Mesendoderm (in vitro differentiated cells): ENCODE measurements around the gene TDRD12.
A peak's percentile ranks its signal among the peaks of the same experiment; 100 is the strongest.
"Not testable (repeated sequence)": the region's sequence is repeated elsewhere in the genome, so short reads cannot be mapped to it uniquely, and the experiment has no call there.

Experiments
- DNase-seq: peaks from one replicate; pipeline ENCODE4 v3.0.0; 2013
- H2AK5ac ChIP-seq: 2 replicates; pipeline ENCODE4 v1.6.1; 2013; ENCODE audit warnings: low read length, inconsistent platforms
- H2BK120ac ChIP-seq: 2 replicates; pipeline ENCODE4 v1.6.1; 2013; ENCODE audit warnings: low read depth, mild to moderate bottlenecking, low read length, moderate library complexity, mixed read lengths
- H2BK15ac ChIP-seq: replicated peaks from 2 replicates; pipeline ENCODE4 v1.6.1; 2013; ENCODE audit warnings: low read depth, mild to moderate bottlenecking, moderate library complexity
- H2BK5ac ChIP-seq: 2 replicates; pipeline ENCODE4 v1.6.1; 2013; ENCODE audit warnings: low read length, inconsistent platforms
- H3K18ac ChIP-seq: 2 replicates; pipeline ENCODE4 v1.6.1; 2013; ENCODE audit warnings: mild to moderate bottlenecking, low read length, mixed read lengths
- H3K23ac ChIP-seq: one replicate; pipeline ENCODE4 v1.6.1; 2013; ENCODE audit warnings: low read length
- H3K27ac ChIP-seq: 2 replicates; pipeline ENCODE4 v1.5.1; 2013; ENCODE audit warnings: low read depth, mild to moderate bottlenecking, inconsistent platforms, low read length, moderate library complexity
- H3K27me3 ChIP-seq: 2 replicates; pipeline ENCODE4 v1.6.1; 2013; ENCODE audit warnings: low read length, control low read depth, mild to moderate bottlenecking, inconsistent platforms; ENCODE audit not compliant: insufficient read depth, poor library complexity
- H3K36me3 ChIP-seq: 2 replicates; pipeline ENCODE4 v1.6.1; 2013; ENCODE audit warnings: low read length, inconsistent platforms; ENCODE audit not compliant: control insufficient read depth, insufficient read depth
- H3K4ac ChIP-seq: one replicate; pipeline ENCODE4 v1.6.1; 2013; ENCODE audit warnings: low read depth, mild to moderate bottlenecking, low read length, moderate library complexity
- H3K4me1 ChIP-seq: 2 replicates; pipeline ENCODE4 v1.6.1; 2013; ENCODE audit warnings: low read depth, low read length, inconsistent platforms; ENCODE audit not compliant: control insufficient read depth
- H3K4me2 ChIP-seq: 2 replicates; pipeline ENCODE4 v1.6.1; 2013; ENCODE audit warnings: low read length
- H3K4me3 ChIP-seq: 2 replicates; pipeline ENCODE4 v1.5.1; 2013; ENCODE audit warnings: mild to moderate bottlenecking, low read length
- H3K56ac ChIP-seq: one replicate; pipeline ENCODE4 v1.6.1; 2013; ENCODE audit warnings: low read length
- H3K79me1 ChIP-seq: 2 replicates; pipeline ENCODE4 v1.6.1; 2013; ENCODE audit warnings: low read length, inconsistent platforms
- H3K79me2 ChIP-seq: 2 replicates; pipeline ENCODE4 v1.6.1; 2013; ENCODE audit warnings: mild to moderate bottlenecking, low read length; ENCODE audit not compliant: control insufficient read depth, insufficient read depth
- H3K9ac ChIP-seq: 2 replicates; pipeline ENCODE4 v1.6.1; 2013; ENCODE audit warnings: low read length, inconsistent platforms
- H4K5ac ChIP-seq: one replicate; pipeline ENCODE4 v1.6.1; 2013; ENCODE audit warnings: low read length
- H4K8ac ChIP-seq: one replicate; pipeline ENCODE4 v1.6.1; 2013; ENCODE audit warnings: low read depth, mild to moderate bottlenecking, control low read depth, low read length, moderate library complexity
- WGBS: extraction: QIAGEN DNeasy Blood & Tissue Kit; methylation state at CpG from one replicate; pipeline ENCODE4 v1.1.7; 2013; ENCODE audit warnings: low lambda C conversion rate, missing lambda C conversion rate; ENCODE audit not compliant: insufficient coverage; ENCODE audit errors: extremely low coverage; 5-methylcytosine and 5-hydroxymethylcytosine counted together

TDRD12 gene

DNA sequence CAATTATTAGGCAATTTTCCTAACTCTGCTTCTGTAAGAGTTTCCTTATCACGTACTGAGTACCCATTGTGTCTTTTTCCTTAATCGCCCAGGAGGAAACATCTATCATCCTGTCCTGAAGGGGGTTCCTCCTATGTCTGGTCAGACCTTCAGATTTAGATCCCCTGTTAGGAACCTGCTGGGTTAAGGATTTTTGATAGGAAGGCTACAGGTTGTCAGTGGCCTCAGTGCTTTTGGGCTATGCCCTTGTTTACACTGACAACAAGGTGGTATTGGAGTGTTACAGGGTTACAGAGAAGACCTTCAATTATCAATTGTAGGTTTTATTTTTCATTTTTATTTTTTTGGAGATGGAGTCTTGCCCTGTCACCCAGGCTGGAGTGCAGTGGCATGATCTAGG is 24.7 kb upstream of the TDRD12 start:
- H3K4me1 ChIP-seq, H3K36me3 ChIP-seq, H3K27me3 ChIP-seq, H2BK120ac ChIP-seq, H3K23ac ChIP-seq, H3K79me2 ChIP-seq, H3K4me2 ChIP-seq, H3K79me1 ChIP-seq, H3K18ac ChIP-seq, H4K5ac ChIP-seq, DNase-seq, H3K56ac ChIP-seq, H4K8ac ChIP-seq, H2BK15ac ChIP-seq, H3K4ac ChIP-seq, H3K9ac ChIP-seq, H2AK5ac ChIP-seq, H3K4me3 ChIP-seq, H2BK5ac ChIP-seq, H3K27ac ChIP-seq: not testable (repeated sequence)
- WGBS: no CpG with 5 or more reads among the region's 2 CpGs

DNA sequence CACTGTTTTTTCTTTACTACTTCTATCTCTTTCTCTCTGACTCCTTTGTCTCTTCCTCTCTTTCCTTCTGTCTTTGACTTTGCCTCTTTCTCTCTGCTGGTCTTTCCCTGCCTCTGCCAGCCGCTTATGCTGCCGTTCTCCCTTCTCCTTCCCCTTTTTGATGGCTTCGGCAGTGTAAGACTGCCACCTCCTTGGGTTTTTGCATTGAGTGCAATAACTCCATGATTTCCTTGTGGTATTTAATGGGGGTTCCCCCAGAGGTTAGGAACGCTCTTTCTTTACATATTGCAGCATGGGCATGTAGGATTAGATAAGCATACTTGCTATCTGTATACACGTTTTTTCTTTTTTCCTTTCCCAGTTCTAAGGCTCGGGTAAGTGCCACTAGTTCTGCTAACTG is 24.1 kb upstream of the TDRD12 start:
- not testable (repeated sequence) for H3K27me3 ChIP-seq, H4K8ac ChIP-seq, H2BK120ac ChIP-seq, H3K36me3 ChIP-seq, H3K27ac ChIP-seq, H4K5ac ChIP-seq, H3K18ac ChIP-seq, H3K9ac ChIP-seq, H3K79me2 ChIP-seq, H2BK15ac ChIP-seq, H3K4me2 ChIP-seq, H3K4me3 ChIP-seq, H2AK5ac ChIP-seq, DNase-seq, H3K56ac ChIP-seq, H3K23ac ChIP-seq, H3K79me1 ChIP-seq, H3K4me1 ChIP-seq, H3K4ac ChIP-seq, H2BK5ac ChIP-seq
- WGBS: no CpG with 5 or more reads among the region's 6 CpGs

DNA sequence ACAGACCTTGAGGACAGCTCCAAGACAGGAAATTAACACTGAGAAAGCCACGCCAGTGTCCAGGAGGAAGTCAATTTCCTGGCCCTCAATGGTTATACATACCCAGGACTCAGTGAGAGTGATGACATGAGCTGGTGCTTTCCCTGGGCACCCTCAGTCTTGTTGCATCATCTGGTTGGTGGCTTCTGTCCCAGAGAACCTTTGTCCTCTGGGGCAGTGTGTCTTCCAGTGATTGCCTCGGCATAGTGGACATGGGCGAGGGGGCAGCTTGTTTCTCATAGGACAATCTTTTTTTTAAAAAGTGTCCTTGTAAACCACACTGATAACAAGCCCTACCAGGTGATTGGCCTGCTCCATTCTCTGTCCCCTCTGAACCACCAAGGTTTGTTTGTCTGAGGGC is 22.8 kb upstream of the TDRD12 start:
- not testable (repeated sequence) for H3K23ac ChIP-seq, H3K36me3 ChIP-seq, H4K8ac ChIP-seq, H2BK15ac ChIP-seq, H3K27ac ChIP-seq, H3K18ac ChIP-seq, H3K56ac ChIP-seq, H3K4ac ChIP-seq, H3K79me1 ChIP-seq, H3K9ac ChIP-seq, H3K27me3 ChIP-seq, H2BK120ac ChIP-seq, DNase-seq, H2BK5ac ChIP-seq, H3K4me1 ChIP-seq, H3K4me2 ChIP-seq, H2AK5ac ChIP-seq, H3K79me2 ChIP-seq, H4K5ac ChIP-seq, H3K4me3 ChIP-seq
- WGBS: no CpG with 5 or more reads among the region's 3 CpGs

DNA sequence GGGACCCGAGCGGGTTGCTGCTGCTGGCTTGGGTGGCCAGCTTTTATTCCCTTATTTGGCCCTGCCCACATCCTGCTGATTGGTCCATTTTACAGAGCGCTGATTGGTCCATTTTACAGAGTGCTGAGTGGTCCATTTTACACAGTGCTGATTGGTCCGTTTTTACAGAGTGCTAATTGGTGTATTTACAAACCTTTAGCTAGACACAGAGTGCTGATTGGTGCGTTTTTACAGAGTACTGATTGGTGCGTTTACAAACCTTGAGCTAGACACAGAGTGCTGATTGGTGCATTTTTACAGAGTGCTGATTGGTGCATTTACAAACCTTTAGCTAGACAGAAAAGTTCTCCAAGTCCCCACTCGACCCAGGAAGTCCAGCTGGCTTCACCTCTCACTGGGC is 19.4 kb upstream of the TDRD12 start:
- no CpG with 5 or more reads among the region's 7 CpGs for WGBS
- H3K79me2 ChIP-seq, H3K18ac ChIP-seq, H2BK5ac ChIP-seq, H3K4ac ChIP-seq, H2BK120ac ChIP-seq, H3K27ac ChIP-seq, H4K5ac ChIP-seq, H3K27me3 ChIP-seq, H3K9ac ChIP-seq, H2BK15ac ChIP-seq, H3K4me1 ChIP-seq, H4K8ac ChIP-seq, H3K4me3 ChIP-seq, H3K23ac ChIP-seq, H3K4me2 ChIP-seq, H3K79me1 ChIP-seq, H2AK5ac ChIP-seq, DNase-seq, H3K36me3 ChIP-seq, H3K56ac ChIP-seq: not testable (repeated sequence)

DNA sequence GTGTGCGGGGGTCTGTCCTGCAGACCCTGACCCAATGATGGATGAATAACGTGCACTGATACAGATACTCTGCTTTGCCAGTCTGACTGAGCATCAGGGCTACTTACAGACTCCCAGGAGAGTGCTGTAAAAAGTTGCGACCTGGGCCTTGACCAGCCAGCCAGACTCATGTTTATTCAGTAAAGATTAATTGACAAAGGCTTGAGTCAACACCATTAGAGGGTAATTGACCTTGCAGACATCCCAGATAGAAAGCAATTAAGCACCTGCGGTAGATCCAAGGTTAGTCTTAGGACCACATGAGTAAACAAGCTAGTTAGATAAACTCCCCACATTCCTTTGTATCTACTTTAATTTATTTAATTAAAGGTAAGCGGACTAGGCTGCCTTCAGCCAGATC is 17.6 kb upstream of the TDRD12 start:
- no CpG with 5 or more reads among the region's 5 CpGs for WGBS
- no peak overlapping the region for H2BK15ac ChIP-seq

DNA sequence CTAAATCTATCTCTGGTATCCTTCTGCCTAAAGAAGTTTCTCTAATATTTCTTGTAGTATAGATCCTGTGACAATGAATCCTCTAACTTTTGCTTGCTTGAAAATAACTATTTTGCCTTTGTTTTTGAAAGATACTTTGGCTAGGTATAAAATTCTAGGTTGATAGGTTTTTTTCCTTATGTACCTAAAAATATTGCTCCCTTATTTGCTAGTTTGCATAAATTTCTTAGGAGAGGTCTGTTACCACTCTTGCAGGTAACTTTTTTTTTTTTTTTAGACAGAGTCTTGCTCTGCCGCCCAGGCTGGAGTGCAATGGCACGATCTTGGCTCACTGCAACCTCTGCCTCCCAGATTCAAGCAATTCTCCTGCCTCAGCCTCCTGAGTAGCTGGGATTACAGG is 15.6 kb upstream of the TDRD12 start:
- WGBS: no CpG with 5 or more reads among the region's 2 CpGs
- H3K4ac ChIP-seq, H3K18ac ChIP-seq, H4K5ac ChIP-seq, H3K27me3 ChIP-seq, H3K27ac ChIP-seq, H2AK5ac ChIP-seq, H3K4me2 ChIP-seq, H4K8ac ChIP-seq, H2BK15ac ChIP-seq, H3K9ac ChIP-seq, H3K4me3 ChIP-seq, H3K79me1 ChIP-seq, H2BK120ac ChIP-seq, H3K79me2 ChIP-seq, H3K36me3 ChIP-seq, H3K56ac ChIP-seq, H2BK5ac ChIP-seq, H3K4me1 ChIP-seq, DNase-seq, H3K23ac ChIP-seq: not testable (repeated sequence)

More for the DNA sequence above, 17.6 kb upstream of the TDRD12 start:
- Histone ChIP-seq H3K27me3 (no peaks in the 10 kb centered on the region), H4K8ac (no peak overlapping the region), H3K4me2 (no peak overlapping the region), H3K4me3 (no peak overlapping the region), H2BK5ac (no peak overlapping the region), H3K36me3 (no peaks in the 10 kb centered on the region), H3K79me1 (no peaks in the 10 kb centered on the region), H3K79me2 (no peaks in the 10 kb centered on the region), H2BK120ac (no peak overlapping the region), H3K4ac (no peak overlapping the region), H3K9ac (no peak overlapping the region), H2AK5ac (no peak overlapping the region), H3K4me1 (no peaks in the 10 kb centered on the region), H3K23ac (no peak overlapping the region), H4K5ac (no peak overlapping the region), H3K27ac (no peak overlapping the region), H3K56ac (no peak overlapping the region), H3K18ac (no peak overlapping the region)
- peak; percentile 37 for DNase-seq
